ENCODE data around the gene KIF16B.

- TF ChIP-seq POLR2A (IDR thresholded peaks at IDR 0.05), result no peak
- TF ChIP-seq, protein P1, sequence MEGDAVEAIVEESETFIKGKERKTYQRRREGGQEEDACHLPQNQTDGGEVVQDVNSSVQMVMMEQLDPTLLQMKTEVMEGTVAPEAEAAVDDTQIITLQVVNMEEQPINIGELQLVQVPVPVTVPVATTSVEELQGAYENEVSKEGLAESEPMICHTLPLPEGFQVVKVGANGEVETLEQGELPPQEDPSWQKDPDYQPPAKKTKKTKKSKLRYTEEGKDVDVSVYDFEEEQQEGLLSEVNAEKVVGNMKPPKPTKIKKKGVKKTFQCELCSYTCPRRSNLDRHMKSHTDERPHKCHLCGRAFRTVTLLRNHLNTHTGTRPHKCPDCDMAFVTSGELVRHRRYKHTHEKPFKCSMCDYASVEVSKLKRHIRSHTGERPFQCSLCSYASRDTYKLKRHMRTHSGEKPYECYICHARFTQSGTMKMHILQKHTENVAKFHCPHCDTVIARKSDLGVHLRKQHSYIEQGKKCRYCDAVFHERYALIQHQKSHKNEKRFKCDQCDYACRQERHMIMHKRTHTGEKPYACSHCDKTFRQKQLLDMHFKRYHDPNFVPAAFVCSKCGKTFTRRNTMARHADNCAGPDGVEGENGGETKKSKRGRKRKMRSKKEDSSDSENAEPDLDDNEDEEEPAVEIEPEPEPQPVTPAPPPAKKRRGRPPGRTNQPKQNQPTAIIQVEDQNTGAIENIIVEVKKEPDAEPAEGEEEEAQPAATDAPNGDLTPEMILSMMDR (IDR thresholded peaks at IDR 0.05), result no peak
Measured at GRCh38 chr20:16404640-16405039, 168.6 kb downstream of the KIF16B start.
